ENCODE data around the gene OPALIN. TPM values are rescaled to one million over a fixed set of nuclear protein-coding genes. Genes with fewer than 3 reads are reported as not detected.
A peak's percentile ranks its signal among the peaks of the same experiment; 100 is the strongest.

Gene OPALIN
- total and polyA plus RNA-seq, 4 donors: not detected

DNA sequence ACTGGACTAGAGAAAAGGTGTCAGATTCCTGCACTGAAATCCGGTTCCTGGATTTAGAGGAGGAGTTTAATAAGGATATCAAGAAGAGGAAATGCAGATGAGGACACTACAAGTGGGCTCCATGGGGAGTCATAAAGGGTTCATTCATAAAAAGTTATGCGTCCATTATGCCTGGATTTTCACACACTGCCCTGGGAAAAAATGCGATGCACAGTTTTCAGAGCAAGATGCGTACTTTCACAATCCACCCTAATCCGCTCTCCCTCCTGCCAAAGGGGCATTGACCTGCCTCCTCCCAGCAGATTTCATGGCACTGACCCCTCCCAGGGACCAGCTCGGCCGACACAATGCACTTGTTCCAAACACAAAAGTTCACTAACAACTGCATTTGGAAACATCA lies 42.2 kb upstream of the OPALIN start (continued):
- no peak for TF ChIP-seq CTCF (IDR thresholded peaks at IDR 0.05; ENCODE audit: low read depth, low read length, missing input control)
- TF ChIP-seq, protein P1, sequence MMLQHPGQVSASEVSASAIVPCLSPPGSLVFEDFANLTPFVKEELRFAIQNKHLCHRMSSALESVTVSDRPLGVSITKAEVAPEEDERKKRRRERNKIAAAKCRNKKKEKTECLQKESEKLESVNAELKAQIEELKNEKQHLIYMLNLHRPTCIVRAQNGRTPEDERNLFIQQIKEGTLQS (IDR thresholded peaks at IDR 0.05): peak; percentile 27
- peak; percentile 7 to 10 for TF ChIP-seq RAD21 (IDR thresholded peaks at IDR 0.05)
- TF ChIP-seq HNF4A (conservative IDR thresholded peaks at IDR 0.05): peak; percentile 50 to 62
- no peak for TF ChIP-seq FOXA1 (IDR thresholded peaks at IDR 0.05)
- TF ChIP-seq, protein P2, sequence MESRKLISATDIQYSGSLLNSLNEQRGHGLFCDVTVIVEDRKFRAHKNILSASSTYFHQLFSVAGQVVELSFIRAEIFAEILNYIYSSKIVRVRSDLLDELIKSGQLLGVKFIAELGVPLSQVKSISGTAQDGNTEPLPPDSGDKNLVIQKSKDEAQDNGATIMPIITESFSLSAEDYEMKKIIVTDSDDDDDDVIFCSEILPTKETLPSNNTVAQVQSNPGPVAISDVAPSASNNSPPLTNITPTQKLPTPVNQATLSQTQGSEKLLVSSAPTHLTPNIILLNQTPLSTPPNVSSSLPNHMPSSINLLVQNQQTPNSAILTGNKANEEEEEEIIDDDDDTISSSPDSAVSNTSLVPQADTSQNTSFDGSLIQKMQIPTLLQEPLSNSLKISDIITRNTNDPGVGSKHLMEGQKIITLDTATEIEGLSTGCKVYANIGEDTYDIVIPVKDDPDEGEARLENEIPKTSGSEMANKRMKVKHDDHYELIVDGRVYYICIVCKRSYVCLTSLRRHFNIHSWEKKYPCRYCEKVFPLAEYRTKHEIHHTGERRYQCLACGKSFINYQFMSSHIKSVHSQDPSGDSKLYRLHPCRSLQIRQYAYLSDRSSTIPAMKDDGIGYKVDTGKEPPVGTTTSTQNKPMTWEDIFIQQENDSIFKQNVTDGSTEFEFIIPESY (IDR thresholded peaks at IDR 0.05): no peak
- TF ChIP-seq JUND (IDR thresholded peaks at IDR 0.05): no peak
- no peak for TF ChIP-seq EGR1 (IDR thresholded peaks at IDR 0.05; ENCODE audit: low read depth in 2 of 2)

GRCh38 chr10:96400465-96400864 lies 41.7 kb upstream of the OPALIN start:
- no peaks in the 10 kb centered on the region for H3K9me3 ChIP-seq (ENCODE audit: control insufficient read depth in 4 of 4, low read length in 3 of 4)
- H3K36me3 ChIP-seq (ENCODE audit: control insufficient read depth in 4 of 4, insufficient read depth in 3 of 4, low read depth in 1 of 4, low read length in 3 of 4): no peaks in the 10 kb centered on the region
- WGBS: 69% methylated on average over 3 of the region's 3 CpGs
- H3K27me3 ChIP-seq (ENCODE audit: control insufficient read depth in 4 of 4, insufficient read depth in 4 of 4, low read length in 3 of 4): peaks cover 0 to 9% (median under 1%) of the 10 kb centered on the region in 4 donors
- H3K4me1 ChIP-seq (ENCODE audit: control insufficient read depth in 4 of 4, insufficient read depth in 4 of 4, low read length in 3 of 4): peaks cover 0 to 8% (median 4%) of the 10 kb centered on the region in 4 donors
- TF ChIP-seq FOXA1 (IDR thresholded peaks at IDR 0.05): no peak
- no peak for TF ChIP-seq HNF4G (IDR thresholded peaks at IDR 0.05)
- TF ChIP-seq YY1 (IDR thresholded peaks at IDR 0.05): no peak
- no peak for TF ChIP-seq RXRA (IDR thresholded peaks at IDR 0.05)
- TF ChIP-seq RAD21 (IDR thresholded peaks at IDR 0.05): no peak
- no peak overlapping the region for H3K9ac ChIP-seq (ENCODE audit: low read depth in 1 of 2, low read length in 2 of 2)
- no peak overlapping the region for H3K4me3 ChIP-seq (ENCODE audit: low read depth in 1 of 3, low read length in 3 of 3)
- no peak for DNase-seq (ENCODE audit: low spot score)
- no peak overlapping the region for H3K27ac ChIP-seq (ENCODE audit: low read depth in 1 of 2, low read length in 2 of 2)

DNA sequence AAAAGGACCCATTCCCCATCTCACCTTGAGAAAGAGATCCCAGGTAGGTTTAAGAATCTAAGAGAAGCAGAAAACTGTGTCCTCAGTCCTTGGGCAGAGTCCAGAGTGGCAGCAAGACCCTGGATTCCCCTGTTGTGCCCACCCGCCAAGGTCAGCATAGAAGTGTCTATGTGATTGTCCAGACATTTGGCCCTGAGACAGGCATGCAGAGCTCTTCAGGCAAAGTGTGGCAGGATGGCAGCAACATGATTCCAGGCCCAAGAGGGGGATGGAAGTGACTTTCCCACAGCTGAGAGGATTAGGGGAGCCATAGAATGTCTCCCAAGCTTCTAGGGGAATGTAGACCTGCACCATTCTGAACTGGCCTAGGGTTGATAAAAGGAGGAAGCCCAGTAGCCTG lies 39.1 kb upstream of the OPALIN start:
- Histone ChIP-seq H3K36me3 (ENCODE audit: control insufficient read depth in 4 of 4, insufficient read depth in 3 of 4, low read depth in 1 of 4, low read length in 3 of 4) (no peaks in the 10 kb centered on the region), H3K4me3 (ENCODE audit: low read depth in 1 of 3, low read length in 3 of 3) (no peak overlapping the region), H3K9me3 (ENCODE audit: control insufficient read depth in 4 of 4, low read length in 3 of 4) (no peaks in the 10 kb centered on the region), H3K27me3 (ENCODE audit: control insufficient read depth in 4 of 4, insufficient read depth in 4 of 4, low read length in 3 of 4) (peaks cover 0 to 9% (median under 1%) of the 10 kb centered on the region in 4 donors), H3K9ac (ENCODE audit: low read depth in 1 of 2, low read length in 2 of 2) (no peak overlapping the region), H3K4me1 (ENCODE audit: control insufficient read depth in 4 of 4, insufficient read depth in 4 of 4, low read length in 3 of 4) (peaks cover 0 to 8% (median 4%) of the 10 kb centered on the region in 4 donors), H3K27ac (ENCODE audit: low read depth in 1 of 2, low read length in 2 of 2) (no peak overlapping the region)
- DNase-seq (ENCODE audit: low spot score): no peak
- 88% methylated on average over 1 of the region's 1 CpG for WGBS
- TF ChIP-seq NR2F2 (IDR thresholded peaks at IDR 0.05): no peak
- TF ChIP-seq, protein P2 (IDR thresholded peaks at IDR 0.05): no peak
- no peak for TF ChIP-seq FOXA2 (IDR thresholded peaks at IDR 0.05)
- no peak for TF ChIP-seq HNF4A (conservative IDR thresholded peaks at IDR 0.05)
- no peak for TF ChIP-seq TAF1 (conservative IDR thresholded peaks at IDR 0.05)
- no peak for TF ChIP-seq REST (IDR thresholded peaks at IDR 0.05)
- TF ChIP-seq EGR1 (IDR thresholded peaks at IDR 0.05; ENCODE audit: low read depth in 2 of 2): no peak
- no peak for TF ChIP-seq MAX (IDR thresholded peaks at IDR 0.05)
- TF ChIP-seq, protein P1 (IDR thresholded peaks at IDR 0.05): no peak
- no peak for TF ChIP-seq RAD21 (IDR thresholded peaks at IDR 0.05)
- no peak for TF ChIP-seq GABPA (IDR thresholded peaks at IDR 0.05 in 1 of 2, conservative IDR thresholded peaks at IDR 0.05 in 1 of 2)
- no peak for TF ChIP-seq FOXA1 (IDR thresholded peaks at IDR 0.05)
- TF ChIP-seq YY1 (IDR thresholded peaks at IDR 0.05): no peak
- TF ChIP-seq RXRA (IDR thresholded peaks at IDR 0.05): no peak
- TF ChIP-seq SP1 (IDR thresholded peaks at IDR 0.05): no peak
- TF ChIP-seq HNF4G (IDR thresholded peaks at IDR 0.05): no peak
- TF ChIP-seq JUND (IDR thresholded peaks at IDR 0.05): no peak
